ENCODE measurements around the gene GNE.
"Not testable (repeated sequence)": the region's sequence is repeated elsewhere in the genome, so short reads cannot be mapped to it uniquely, and the experiment has no call there.

The GNE gene

DNA sequence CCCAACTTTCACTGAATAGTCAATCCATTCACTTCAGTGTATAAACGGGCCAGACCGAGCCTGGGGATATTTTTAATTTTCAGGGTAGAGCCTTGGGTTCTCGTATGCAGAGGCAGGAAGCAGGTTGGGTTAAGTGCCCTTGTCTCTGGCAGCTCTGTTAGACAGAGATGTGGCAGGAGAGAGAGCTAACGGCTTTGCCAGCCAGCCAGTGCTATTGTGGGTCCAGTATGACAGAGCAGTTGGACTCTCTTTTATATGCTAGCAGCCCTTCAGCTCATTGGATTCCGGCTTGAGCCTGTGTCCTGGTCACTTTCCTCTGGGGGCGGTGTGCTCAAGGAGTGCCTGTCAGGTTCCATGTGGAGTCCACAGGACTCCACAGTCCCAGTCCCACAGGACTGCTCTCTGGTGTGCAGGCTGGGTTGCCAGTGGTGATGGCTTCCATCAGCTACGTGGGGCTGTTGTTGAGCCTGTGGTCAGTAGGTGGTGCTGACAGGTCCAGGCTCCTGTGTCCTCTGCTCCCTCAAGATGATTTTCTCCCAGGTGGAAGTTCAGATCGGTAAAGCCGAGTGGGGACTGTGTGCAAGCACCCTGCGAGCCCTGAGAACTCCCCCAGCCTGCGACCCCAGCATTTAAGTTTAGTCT lies 53.2 kb downstream of the GNE start:
- no peak for DNase-seq

DNA sequence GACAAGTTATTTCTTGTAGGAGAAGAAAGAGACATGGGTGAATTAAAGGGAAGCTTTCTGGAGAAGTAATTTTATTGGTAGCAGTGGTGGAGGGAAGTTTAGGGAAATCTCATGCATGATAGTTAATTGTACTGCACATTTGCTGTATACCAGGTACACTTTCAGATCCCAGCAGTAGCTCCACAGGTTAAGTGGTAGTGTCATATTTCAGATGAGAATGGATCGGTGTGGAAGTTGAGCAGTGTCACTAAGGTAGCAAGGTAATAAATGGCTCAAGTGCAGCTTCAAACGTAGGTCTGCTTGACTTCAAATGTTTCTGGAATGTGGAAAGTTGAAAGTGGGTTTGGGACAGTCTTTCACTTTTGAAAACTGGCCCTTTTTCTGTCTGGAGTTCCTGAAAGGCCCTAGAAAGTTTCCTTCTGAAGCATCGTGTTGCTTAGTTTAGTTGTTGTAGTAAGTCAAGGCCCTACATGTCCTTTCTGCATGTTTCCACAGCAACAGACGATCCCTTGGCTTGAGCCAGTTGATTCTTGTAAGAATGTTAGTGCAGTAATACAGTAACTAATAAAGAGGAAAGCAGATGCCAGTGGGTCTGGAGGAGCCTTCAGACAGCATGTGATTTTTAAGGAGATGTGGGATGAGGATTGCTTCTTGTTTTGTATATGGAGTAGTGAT lies 63.8 kb downstream of the GNE start:
- no peak for DNase-seq

DNA sequence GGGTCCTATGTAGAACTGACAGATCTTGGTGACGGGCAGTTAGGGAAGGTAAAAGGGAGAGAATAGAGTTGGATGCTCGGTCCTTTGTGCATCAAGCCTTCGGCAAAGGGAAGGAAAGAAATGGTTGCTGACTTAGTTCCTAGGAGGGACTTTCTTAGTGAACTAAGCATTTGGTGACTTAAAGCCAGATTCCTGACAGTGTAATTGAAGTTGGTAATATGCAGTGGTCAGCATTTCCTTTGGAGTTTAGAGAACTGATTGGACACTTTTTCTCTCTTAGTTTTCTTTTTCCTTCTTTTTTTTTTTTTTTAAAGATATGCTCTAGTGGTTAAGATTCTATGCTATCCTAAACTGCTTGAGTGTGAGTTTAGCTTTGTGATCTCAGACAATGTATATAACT lies 65.2 kb downstream of the GNE start:
- DNase-seq = peak; percentile 61 to 85 (median 77)

DNA sequence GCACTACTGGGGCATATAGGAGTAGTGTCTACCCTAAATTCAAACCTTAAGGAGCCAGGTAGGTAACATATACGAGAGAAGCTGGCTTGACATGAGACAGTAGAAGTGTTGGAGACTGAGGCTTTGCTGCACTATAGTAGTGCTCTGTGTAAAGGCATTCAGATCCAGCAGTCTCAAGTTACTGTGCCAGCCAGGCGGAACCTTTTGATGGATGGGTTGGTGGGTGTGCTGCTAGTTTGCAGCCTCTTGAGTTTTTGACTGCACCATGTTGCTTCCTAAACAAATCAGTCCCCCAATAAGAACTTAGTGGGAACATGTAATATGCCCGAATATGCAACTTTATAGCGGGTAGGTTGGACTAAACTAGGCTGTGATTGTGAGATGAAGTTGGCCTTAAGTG lies 66.1 kb downstream of the GNE start:
- no peak for DNase-seq

DNA sequence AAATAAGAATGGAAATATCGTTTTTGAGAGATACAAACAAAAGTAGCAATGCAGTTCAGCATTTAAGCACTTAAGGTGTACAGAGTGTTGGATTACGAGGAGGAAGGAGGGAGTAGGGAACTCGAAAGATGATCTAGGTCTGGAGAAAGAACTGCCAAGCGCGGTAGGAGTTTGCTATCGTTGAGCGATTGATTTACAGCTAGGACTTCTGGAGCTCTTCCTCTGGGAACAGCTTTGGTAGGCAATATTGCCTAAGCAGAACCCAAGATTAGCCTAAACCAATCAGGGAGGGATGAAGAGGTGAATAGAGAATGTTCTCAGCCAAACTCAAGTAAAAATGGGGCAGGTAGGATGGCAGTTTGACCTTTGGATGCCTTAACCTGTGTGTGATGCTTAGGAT lies 66.6 kb downstream of the GNE start:
- peak in 1 of 3 donors; percentile 25 for DNase-seq

DNA sequence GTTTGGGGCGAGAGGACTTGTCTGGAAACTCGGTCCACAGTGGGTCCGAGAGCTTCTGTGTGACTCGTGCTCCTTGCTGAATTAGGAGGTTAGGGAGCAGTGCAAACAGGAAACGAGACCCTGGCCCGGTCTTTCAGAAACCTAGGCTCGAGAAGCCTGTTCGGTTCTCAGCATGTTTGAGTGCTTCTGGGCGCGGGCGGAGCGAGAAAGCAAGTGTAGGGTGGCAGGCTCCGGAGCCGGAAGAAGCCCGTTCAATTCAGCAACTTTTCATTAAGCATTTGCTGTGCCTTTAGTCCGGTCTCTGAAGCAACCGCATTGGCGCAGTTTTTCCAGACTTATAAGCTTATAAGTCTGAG lies 67.0 kb downstream of the GNE start:
- peak; percentile 44 to 59 (median 47) for DNase-seq

DNA sequence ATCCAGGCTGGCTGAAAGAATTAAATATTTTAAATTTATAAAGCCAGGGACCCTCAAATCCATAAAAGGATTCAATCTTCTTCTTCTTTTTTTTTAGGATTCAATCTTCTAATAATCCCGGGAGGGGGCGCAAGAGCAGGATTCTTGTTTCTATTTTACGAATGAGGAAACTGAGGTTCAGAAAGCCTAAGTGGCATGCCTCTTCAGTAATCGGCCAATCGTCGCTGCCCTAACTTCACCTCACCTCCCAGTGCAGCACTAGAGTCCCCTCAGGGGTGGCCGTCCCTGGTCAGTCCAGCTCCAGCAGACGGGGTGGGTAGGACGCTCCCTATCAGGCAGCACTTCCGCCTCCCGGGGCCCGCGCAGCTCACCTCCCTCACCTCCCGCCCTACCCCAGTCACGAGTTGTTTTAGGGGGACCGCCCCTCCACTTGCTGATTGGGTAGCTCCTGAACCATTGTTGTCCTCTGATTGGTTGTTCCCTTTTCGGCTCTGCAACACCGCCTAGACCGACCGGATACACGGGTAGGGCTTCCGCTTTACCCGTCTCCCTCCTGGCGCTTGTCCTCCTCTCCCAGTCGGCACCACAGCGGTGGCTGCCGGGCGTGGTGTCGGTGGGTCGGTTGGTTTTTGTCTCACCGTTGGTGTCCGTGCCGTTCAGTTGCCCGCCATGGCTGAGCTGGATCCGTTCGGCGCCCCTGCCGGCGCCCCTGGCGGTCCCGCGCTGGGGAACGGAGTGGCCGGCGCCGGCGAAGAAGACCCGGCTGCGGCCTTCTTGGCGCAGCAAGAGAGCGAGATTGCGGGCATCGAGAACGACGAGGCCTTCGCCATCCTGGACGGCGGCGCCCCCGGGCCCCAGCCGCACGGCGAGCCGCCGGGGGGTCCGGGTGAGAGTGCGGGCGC lies 67.6 kb downstream of the GNE start, which contains the start of gene CLTA:
Gene CLTA (plus strand): TSS at position 534 of the 902 bp plus-strand sequence. CDS start 136 bp downstream, at position 670.
- peak; percentile 97 to 98 (median 97) for DNase-seq

DNA sequence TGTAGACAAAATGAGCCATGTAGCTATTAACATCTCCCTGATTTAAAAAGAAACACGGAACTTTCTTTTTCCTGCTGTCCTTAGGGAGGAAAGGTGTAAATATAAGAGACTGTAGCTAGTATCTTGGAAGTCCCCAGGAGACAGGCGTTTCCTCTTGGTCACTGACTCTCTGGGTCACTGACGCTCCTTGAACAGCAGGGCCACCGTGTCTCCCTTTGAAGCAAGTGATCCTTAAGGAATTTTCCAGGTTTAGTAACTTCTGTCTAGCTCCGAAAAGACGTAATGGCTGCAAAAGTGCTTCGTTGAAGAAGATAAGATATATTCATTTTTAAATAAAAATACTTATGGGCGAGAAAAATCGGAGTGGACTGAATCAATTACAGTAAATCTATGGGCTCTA lies 68.3 kb downstream of the GNE start:
- peak; percentile 66 to 70 (median 68) for DNase-seq

DNA sequence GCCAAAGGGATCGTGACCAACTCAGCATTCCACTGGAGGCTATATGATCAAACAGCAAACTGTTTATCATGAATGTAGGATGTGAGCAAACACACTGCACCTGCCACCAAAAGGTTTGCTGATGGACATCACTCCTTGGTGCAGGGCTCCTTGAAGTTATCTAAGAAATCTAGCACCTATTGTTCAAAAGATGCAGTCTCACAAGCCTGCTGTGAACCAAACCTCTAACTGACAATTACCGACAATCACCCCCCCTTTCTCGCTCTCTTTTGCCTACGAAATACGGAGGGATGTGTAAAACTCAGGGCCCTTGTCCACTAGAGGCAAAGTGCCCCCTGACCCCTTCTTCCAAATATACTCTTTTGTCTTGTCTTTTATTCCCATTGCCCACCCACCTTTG lies 70.0 kb downstream of the GNE start:
- no peak for DNase-seq

DNA sequence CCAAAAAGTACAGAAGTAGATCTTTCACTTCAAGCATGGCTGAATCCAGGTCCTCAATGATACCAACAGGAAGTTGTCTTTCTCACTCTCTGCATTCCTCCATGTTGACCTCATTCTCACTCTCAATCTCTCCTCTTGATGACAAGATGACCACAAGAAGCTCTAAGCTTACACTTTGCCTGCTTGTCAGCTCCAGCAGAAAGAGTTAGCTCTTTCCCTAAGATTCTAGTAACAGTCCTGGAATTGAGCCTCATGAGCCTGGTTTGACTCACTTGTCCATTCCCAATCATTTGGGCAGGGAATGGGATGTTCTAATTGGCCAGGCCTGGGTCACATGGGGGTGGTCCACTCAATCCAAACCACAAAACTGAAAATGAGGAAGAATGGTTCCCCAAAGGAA lies 70.8 kb downstream of the GNE start:
- DNase-seq = no peak

DNA sequence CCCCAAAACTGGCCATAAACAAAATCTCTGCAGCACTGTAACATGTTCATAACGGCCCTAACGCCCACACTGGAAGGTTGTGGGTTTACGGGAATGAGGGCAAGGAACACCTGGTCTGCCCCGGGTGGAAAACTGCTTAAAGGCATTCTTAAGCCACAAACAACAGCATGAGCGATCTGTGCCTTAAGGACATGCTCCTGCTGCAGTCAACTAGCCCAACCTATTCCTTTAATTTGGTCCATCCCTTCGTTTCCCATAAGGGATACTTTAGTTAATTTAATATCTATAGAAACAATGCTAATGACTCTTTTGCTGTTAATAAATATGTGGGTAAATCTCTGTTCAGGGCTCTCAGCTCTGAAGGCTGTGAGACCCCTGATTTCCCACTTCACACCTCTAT lies 78.0 kb downstream of the GNE start:
- DNase-seq = not testable (repeated sequence)

DNA sequence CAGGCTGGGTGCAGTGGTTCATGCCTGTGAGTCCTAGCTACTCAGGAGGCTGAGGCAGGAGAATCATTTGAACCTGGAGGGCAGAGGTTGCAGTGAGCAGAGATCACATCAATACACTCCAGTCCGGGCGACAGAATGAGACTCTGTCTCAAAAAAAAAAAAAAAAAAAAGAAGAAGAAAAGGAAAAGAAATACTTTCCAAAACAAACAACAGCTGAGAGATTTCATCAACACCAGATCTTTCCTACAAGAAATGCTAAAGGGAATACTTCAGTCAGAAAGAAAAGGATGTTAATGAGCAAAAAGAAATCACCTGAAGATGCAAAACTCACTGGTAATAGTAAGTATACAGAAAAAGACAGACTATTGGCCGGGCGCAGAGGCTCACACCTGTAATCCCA lies 80.7 kb downstream of the GNE start:
- DNase-seq = no peak

DNA sequence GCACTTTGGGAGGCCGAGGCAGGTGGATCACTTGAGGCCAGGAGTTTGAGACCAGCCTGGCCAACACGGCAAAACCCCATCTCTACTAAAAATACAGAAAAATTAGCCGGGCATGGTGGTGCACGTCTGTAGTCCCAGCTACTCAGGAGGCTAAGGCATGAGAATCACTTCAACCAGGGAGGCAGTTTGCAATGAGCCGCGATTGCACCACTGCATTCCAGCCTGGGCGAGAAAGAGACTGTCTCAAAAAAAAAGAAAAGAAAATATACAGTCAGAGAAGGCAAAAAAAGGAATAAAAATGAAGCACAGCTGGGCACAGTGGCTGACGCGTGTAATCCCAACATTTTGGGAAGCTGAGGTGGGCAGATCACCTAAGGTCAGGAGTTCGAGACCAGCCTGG lies 81.8 kb downstream of the GNE start:
- peak in 1 of 3 donors; percentile 6 for DNase-seq

DNA sequence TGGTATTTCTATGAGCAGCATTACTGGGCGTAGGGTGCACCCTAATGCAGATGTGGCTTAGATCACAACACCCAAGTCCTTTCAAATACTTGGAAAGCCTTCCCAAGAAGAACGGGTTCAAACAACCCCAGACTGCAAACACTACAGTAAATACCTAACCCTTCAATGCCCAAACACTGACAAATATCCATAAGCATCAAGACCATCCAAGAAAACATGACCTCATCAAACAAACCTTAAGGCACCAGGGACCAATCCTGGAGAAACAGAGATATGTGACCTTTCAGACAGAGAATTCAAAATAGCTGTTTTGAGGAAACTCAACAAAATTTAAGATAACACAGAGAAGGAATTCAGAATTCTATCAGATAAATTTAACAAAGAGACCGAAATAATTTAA lies 83.0 kb downstream of the GNE start:
- DNase-seq = not testable (repeated sequence)

DNA sequence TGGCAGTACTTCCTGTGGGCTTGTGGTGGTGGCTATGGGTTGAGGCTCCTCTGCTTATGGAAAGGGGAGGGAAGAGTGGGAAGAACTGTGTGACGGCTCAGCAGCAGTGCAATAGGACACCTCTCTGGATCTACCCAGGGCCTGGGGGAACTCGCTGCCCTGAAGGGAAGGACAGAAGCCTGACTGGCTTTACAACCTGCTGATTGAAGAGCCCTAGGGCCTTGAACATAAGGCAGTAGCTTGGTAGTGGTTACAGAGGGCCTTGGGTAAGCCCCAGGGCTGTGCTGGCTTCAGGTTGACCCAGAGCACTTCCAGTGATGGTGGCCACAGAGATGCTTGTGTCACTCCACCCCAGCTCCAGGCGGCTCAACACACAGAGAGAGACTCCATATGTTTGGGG lies 83.5 kb downstream of the GNE start:
- DNase-seq = no peak

DNA sequence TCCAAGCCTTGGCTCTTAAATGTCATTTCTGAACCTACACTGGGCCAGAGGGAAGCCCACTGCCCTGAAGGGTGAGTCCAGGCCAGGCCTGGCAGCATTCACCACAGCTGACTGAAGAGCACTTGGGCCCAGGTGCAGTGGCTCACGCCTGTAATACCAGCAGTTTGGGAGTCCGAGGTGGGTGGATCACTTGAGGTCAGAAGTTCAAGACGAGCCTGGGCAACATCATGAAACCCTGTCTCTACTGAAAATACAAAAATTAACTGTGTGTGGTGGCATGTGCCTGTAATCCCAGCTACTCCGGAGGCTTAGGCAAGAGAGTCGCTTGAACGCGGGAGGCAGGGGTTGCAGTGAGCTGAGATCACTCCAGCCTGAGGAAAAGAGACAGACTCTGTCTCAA lies 84.0 kb downstream of the GNE start:
- no peak for DNase-seq

DNA sequence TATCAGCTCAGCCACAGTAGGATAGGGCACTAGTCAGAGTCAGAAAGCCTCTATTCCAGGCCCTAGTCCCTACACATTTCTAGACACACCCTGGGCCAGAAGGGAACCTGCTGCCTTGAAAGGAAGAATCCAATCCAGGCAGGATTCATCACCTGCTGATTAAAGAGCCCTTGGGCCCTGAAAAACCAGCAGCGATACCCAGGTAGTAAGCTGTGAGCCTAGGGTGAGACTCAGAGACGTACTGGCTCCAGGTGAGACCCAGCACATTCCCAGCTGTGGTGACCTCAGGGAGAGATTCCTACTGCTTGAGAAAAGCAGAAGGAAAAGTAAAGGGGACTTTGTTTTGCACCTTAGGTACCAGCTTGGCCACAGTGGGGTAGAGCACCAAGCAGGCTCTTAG lies 84.4 kb downstream of the GNE start:
- DNase-seq = no peak

DNA sequence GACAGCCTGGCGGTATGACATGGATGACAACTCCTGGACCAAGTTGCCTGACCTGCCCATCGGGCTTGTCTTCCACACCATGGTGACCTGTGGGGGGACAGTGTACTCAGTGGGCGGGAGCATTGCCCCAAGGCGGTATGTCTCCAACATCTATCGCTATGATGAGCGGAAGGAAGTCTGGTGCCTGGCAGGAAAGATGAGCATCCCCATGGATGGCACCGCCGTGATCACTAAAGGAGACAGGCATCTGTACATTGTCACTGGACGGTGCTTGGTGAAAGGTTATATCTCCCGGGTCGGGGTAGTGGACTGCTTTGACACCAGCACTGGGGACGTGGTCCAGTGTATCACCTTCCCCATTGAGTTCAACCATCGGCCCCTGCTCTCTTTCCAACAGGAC lies 87.7 kb downstream of the GNE start:
- DNase-seq = peak in 1 of 3 donors; percentile 16

DNA sequence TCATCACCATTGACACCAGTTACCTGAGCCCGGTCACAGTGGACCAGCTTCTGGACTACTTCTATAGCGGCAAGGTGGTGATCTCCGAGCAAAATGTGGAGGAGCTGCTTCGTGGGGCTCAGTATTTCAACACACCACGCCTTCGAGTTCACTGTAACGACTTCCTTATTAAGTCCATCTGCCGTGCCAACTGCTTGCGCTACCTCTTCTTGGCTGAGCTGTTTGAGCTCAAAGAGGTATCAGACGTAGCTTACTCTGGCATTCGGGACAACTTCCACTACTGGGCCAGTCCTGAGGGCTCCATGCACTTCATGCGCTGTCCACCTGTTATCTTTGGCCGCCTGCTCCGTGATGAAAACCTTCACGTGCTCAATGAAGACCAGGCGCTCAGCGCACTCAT lies 88.5 kb downstream of the GNE start:
- peak; percentile 38 to 49 (median 48) for DNase-seq

DNA sequence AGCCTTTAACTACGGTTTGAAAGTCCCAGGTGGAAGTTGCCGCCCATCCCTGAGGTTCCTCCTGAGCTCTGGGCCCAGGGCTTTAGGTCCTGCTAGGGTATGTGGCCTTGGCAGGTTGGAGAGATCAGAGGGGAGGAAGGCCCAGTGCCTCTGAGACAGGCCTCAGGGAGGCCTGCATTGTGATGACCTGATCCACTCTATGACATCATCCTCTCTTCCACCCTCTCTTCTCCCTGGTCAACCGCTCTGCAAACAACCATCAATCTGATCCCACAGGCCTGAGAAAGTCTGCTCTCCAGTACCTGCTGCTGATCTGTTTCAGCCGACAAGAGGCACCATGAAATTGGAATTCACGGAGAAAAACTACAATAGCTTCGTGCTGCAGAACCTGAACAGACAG lies 89.1 kb downstream of the GNE start, which contains the start of gene CCIN:
Gene CCIN (plus strand): TSS at position 223 of the 400 bp plus-strand sequence. CDS start 115 bp downstream, at position 338.
- DNase-seq = peak in 1 of 3 donors; percentile 17

DNA sequence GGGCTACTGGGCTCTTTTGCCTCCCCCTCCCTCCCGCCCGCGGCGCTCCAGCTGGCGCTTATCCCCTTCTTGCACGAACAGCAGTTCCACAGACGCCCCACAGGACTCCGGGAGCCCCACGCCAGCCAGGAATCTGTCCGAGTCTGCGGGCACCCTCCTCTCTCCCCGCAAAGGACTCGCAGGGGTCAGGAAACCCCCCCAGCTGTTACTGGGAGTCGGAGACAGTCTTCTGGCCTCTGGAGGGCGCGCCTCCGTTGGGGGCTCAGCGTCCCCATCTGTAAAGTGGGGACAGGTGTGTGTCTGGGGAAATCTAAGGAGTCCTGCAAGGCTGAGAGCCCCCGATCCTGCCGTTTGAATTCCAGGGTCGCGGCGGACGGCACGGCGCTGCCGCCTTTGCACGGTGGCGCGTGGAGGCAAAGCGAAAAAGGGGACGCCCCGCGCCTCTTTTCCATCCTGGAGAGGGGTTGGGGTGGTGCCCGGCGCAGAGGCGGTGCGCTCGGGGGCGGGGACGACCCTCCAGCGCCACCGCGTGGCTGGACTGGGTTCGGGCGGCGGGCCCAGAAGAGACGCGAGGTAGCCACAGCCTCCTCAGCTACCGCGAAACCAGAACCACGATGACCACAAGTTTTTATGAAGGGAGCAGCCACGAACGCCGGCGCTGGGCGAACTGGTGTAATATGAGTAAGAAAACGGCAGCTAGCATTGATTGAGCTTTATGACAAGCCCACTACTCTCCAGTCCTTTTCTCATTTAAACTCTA lies 91.9 kb downstream of the GNE start:
- DNase-seq = peak; percentile 82 to 92 (median 89)

DNA sequence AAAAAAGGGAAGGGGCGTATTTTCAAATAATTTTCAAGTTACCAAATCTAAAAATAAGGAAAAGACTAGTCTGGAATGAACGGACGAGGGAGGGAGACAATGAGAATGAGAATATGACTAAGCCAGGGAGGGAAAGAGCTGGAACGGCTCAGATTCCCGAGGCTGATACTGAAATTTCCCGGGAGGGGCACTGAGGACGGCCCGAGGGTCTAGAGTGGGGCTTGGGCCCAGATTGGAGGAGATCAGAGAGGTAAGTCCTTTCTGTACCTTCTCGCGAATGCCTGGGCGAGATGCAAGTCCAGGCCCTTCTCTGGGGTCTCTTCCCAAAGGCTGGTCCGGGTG lies 92.5 kb downstream of the GNE start:
- peak in 1 of 3 donors; percentile 16 for DNase-seq

DNA sequence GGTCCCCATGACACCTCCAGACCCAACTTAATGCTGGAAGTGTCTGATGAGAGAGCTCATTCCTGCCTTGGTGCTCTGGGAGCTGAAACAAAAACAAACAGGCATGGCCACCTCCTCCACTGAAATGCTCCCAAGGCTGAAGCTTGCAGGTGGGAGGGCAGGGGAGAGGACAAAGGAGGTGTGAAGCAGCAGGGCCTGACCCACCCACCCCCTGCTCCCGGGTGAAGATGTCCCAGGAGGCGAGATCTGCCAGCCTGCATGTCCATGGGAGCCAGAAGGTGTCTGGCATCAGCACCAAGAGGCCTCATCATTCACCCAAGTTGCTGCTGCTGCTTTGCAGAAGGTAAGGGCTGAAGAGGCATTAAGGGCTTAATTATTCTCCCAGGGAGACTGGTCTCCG lies 93.3 kb downstream of the GNE start:
- DNase-seq = peak in 1 of 3 donors; percentile 14

All from suppressor macrophage treated with lipopolysaccharide for 1 hour (primary cell).